Measurements from ENCODE around the gene GRID1.

The GRID1 gene

GRCh38 chr10:86313621-86314041, 53.0 kb downstream of the GRID1 start:
- no peak for DNase-seq (ENCODE audit: low read depth)

- no peak for DNase-seq (ENCODE audit: low read depth)
Measured at GRCh38 chr10:86312701-86313270, 53.8 kb downstream of the GRID1 start.

GRCh38 chr10:86311906-86312305, 54.7 kb downstream of the GRID1 start:
- DNase-seq (ENCODE audit: low read depth) = no peak

- no peak for DNase-seq (ENCODE audit: low read depth)
Measured at GRCh38 chr10:86311190-86311589, 55.4 kb downstream of the GRID1 start.

- no peak for DNase-seq (ENCODE audit: low read depth)
Measured at GRCh38 chr10:86310702-86311101, 55.9 kb downstream of the GRID1 start.

- no peak for DNase-seq (ENCODE audit: low read depth)
Measured at GRCh38 chr10:86310291-86310690, 56.3 kb downstream of the GRID1 start.

- no peak for DNase-seq (ENCODE audit: low read depth)
Measured at GRCh38 chr10:86308056-86308455, 58.5 kb downstream of the GRID1 start.

- no peak for DNase-seq (ENCODE audit: low read depth)
Measured at GRCh38 chr10:86306628-86307278, 59.8 kb downstream of the GRID1 start.

- DNase-seq (ENCODE audit: low read depth) = no peak
Measured at GRCh38 chr10:86305521-86305920, 61.1 kb downstream of the GRID1 start.

- DNase-seq (ENCODE audit: low read depth) = no peak
Measured at GRCh38 chr10:86304436-86304835, 62.2 kb downstream of the GRID1 start.

- no peak for DNase-seq (ENCODE audit: low read depth)
Measured at GRCh38 chr10:86303626-86304025, 63.0 kb downstream of the GRID1 start.

- DNase-seq (ENCODE audit: low read depth) = no peak
Measured at GRCh38 chr10:86301971-86302370, 64.6 kb downstream of the GRID1 start.

GRCh38 chr10:86300931-86301830, 65.4 kb downstream of the GRID1 start:
- no peak for DNase-seq (ENCODE audit: low read depth)

GRCh38 chr10:86300399-86300925, 66.1 kb downstream of the GRID1 start:
- no peak for DNase-seq (ENCODE audit: low read depth)

- DNase-seq (ENCODE audit: low read depth) = no peak
Measured at GRCh38 chr10:86299562-86299961, 67.0 kb downstream of the GRID1 start.

GRCh38 chr10:86298501-86299001, 68.0 kb downstream of the GRID1 start:
- no peak for DNase-seq (ENCODE audit: low read depth)

- DNase-seq (ENCODE audit: low read depth) = no peak
Measured at GRCh38 chr10:86295791-86296190, 70.8 kb downstream of the GRID1 start.

GRCh38 chr10:86295351-86295750, 71.2 kb downstream of the GRID1 start:
- no peak for DNase-seq (ENCODE audit: low read depth)

GRCh38 chr10:86294346-86295265, 72.0 kb downstream of the GRID1 start:
- no peak for DNase-seq (ENCODE audit: low read depth)

GRCh38 chr10:86293396-86293791, 73.2 kb downstream of the GRID1 start:
- DNase-seq (ENCODE audit: low read depth) = no peak

Data from HS-5 (cell line).